Measurements from ENCODE around the gene SMAD2.

DNA sequence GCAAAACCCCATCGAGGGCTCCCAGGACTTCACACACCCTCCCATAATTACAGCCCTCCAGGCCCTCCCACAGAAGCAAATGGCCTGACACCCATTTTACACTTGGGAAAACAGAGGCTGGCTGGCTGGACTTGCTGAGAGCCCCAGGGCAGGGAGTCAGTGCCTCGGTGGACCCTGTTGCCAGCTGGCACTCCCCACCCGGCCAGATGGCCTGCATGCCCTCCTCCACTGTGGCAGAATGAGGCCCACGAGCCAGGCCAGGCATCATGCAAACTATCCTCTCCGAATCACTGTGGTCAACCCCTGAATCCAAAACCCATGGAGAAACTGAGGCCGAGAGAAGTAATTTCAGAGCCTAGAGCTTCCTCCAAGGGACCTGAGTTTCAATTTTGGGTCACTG, 129.7 kb downstream of the SMAD2 start:
- TF ChIP-seq, protein P1, sequence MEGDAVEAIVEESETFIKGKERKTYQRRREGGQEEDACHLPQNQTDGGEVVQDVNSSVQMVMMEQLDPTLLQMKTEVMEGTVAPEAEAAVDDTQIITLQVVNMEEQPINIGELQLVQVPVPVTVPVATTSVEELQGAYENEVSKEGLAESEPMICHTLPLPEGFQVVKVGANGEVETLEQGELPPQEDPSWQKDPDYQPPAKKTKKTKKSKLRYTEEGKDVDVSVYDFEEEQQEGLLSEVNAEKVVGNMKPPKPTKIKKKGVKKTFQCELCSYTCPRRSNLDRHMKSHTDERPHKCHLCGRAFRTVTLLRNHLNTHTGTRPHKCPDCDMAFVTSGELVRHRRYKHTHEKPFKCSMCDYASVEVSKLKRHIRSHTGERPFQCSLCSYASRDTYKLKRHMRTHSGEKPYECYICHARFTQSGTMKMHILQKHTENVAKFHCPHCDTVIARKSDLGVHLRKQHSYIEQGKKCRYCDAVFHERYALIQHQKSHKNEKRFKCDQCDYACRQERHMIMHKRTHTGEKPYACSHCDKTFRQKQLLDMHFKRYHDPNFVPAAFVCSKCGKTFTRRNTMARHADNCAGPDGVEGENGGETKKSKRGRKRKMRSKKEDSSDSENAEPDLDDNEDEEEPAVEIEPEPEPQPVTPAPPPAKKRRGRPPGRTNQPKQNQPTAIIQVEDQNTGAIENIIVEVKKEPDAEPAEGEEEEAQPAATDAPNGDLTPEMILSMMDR (IDR thresholded peaks at IDR 0.05) = no peak
- TF ChIP-seq POLR2A (IDR thresholded peaks at IDR 0.05) = no peak

Measured in testis (tissue), 2 donors.